A673 (cell line): ENCODE measurements around the gene PRG2.

Experiments
- CTCF ChIP-seq: fragments of 300-800, 200-600 bp; sonication (generic); conservative IDR thresholded peaks from 2 replicates; pipeline ENCODE4 v1.5.1; 2017; ENCODE audit warnings: low read depth, mild to moderate bottlenecking, antibody characterized with exemption, low read length, moderate library complexity, mixed read lengths
- EZH2 ChIP-seq: fragments of 200-600 bp; sonication (generic); IDR thresholded peaks from 2 replicates; pipeline ENCODE4 v1.6.1; 2017; ENCODE audit warnings: borderline replicate concordance, low read depth, mild to moderate bottlenecking, mixed read lengths, antibody characterized with exemption, low read length; ENCODE audit not compliant: poor library complexity, severe bottlenecking

- TF ChIP-seq CTCF (no peak), EZH2 (no peak)
These were observed 23.2 kb upstream of the PRG2 start for GRCh38 chr11:57413681-57414080.
